Effector memory CD4-positive, alpha-beta T cell (primary cell): Measurements from ENCODE around the gene FOXP2.

Experiments
- DNase-seq, 3 donors: peaks; one replicate each; pipeline ENCODE4 v3.0.0-alpha.2; 2020
- H3K27ac ChIP-seq: 2 replicates; pipeline ENCODE4 v1.7.0; 2013; ENCODE audit warnings: mild to moderate bottlenecking, low read length, moderate library complexity; ENCODE audit not compliant: insufficient read depth, poor library complexity, severe bottlenecking
- H3K27me3 ChIP-seq: replicated peaks from 2 replicates; pipeline ENCODE4 v1.7.0; 2013; ENCODE audit warnings: mild to moderate bottlenecking, low read length; ENCODE audit not compliant: insufficient read depth, control insufficient read depth, poor library complexity, severe bottlenecking
- H3K36me3 ChIP-seq: 2 replicates; pipeline ENCODE4 v1.7.0; 2013; ENCODE audit warnings: mild to moderate bottlenecking, low read length, moderate library complexity; ENCODE audit not compliant: control insufficient read depth, insufficient read depth
- H3K4me1 ChIP-seq: 2 replicates; pipeline ENCODE4 v1.7.0; 2013; ENCODE audit warnings: low read length, mild to moderate bottlenecking; ENCODE audit not compliant: control insufficient read depth, insufficient read depth, poor library complexity, severe bottlenecking
- H3K4me3 ChIP-seq: 2 replicates; pipeline ENCODE4 v1.7.0; 2013; ENCODE audit warnings: low read length, low read depth, mild to moderate bottlenecking; ENCODE audit not compliant: insufficient read depth, poor library complexity, severe bottlenecking
- H3K9me3 ChIP-seq: 2 replicates; pipeline ENCODE4 v1.7.0; 2013; ENCODE audit warnings: mild to moderate bottlenecking, low read length, moderate library complexity; ENCODE audit not compliant: control insufficient read depth

The FOXP2 gene

GRCh38 chr7:114402876-114403635 is 11.6 kb upstream of the FOXP2 start:
- Histone ChIP-seq H3K9me3 (no peaks in the 10 kb centered on the region), H3K4me1 (no peaks in the 10 kb centered on the region), H3K27ac (no peak overlapping the region), H3K4me3 (no peak overlapping the region), H3K36me3 (no peaks in the 10 kb centered on the region), H3K27me3 (no peaks in the 10 kb centered on the region)
- DNase-seq = no peak

GRCh38 chr7:114405427-114405826 is 9.2 kb upstream of the FOXP2 start:
- no peak for DNase-seq
- Histone ChIP-seq H3K4me3 (no peak overlapping the region), H3K36me3 (no peaks in the 10 kb centered on the region)

GRCh38 chr7:114409750-114410149 is 4.9 kb upstream of the FOXP2 start:
- H3K36me3 ChIP-seq = no peaks in the 10 kb centered on the region
- no peaks in the 10 kb centered on the region for H3K9me3 ChIP-seq
- no peak for DNase-seq
- H3K4me1 ChIP-seq = no peaks in the 10 kb centered on the region
- no peak overlapping the region for H3K4me3 ChIP-seq
- no peaks in the 10 kb centered on the region for H3K27me3 ChIP-seq
- no peak overlapping the region for H3K27ac ChIP-seq

More at GRCh38 chr7:114405427-114405826, 9.2 kb upstream of the FOXP2 start:
- H3K27me3 ChIP-seq = no peaks in the 10 kb centered on the region
- no peaks in the 10 kb centered on the region for H3K9me3 ChIP-seq
- H3K4me1 ChIP-seq = no peaks in the 10 kb centered on the region
- no peak overlapping the region for H3K27ac ChIP-seq

- no peak overlapping the region for H3K4me3 ChIP-seq
- no peaks in the 10 kb centered on the region for H3K36me3 ChIP-seq
- H3K27me3 ChIP-seq = no peaks in the 10 kb centered on the region
- H3K9me3 ChIP-seq = no peaks in the 10 kb centered on the region
- H3K27ac ChIP-seq = no peak overlapping the region
- no peak for DNase-seq
- H3K4me1 ChIP-seq = no peaks in the 10 kb centered on the region
Measured at GRCh38 chr7:114412548-114412947, 2.1 kb upstream of the FOXP2 start.

- Histone ChIP-seq H3K4me1 (no peaks in the 10 kb centered on the region), H3K36me3 (no peaks in the 10 kb centered on the region), H3K27ac (no peak overlapping the region), H3K9me3 (no peaks in the 10 kb centered on the region), H3K4me3 (no peak overlapping the region), H3K27me3 (no peaks in the 10 kb centered on the region)
- no peak for DNase-seq
Measured at GRCh38 chr7:114413761-114414155, 857 bp upstream of the FOXP2 start.

- Histone ChIP-seq H3K36me3 (no peaks in the 10 kb centered on the region), H3K27ac (no peak overlapping the region)
Measured at GRCh38 chr7:114415064-114415989, 712 bp downstream of the FOXP2 start.

GRCh38 chr7:114416129-114416990 is 1.7 kb downstream of the FOXP2 start:
- H3K27ac ChIP-seq = no peak overlapping the region
- H3K4me3 ChIP-seq = no peak overlapping the region
- no peaks in the 10 kb centered on the region for H3K36me3 ChIP-seq
- no peak for DNase-seq
- H3K4me1 ChIP-seq = no peaks in the 10 kb centered on the region
- H3K27me3 ChIP-seq = no peaks in the 10 kb centered on the region
- H3K9me3 ChIP-seq = no peaks in the 10 kb centered on the region

More at GRCh38 chr7:114415064-114415989, 712 bp downstream of the FOXP2 start:
- no peaks in the 10 kb centered on the region for H3K4me1 ChIP-seq
- DNase-seq = no peak
- H3K4me3 ChIP-seq = no peak overlapping the region
- H3K27me3 ChIP-seq = no peaks in the 10 kb centered on the region
- H3K9me3 ChIP-seq = no peaks in the 10 kb centered on the region

GRCh38 chr7:114417290-114417689 is 2.7 kb downstream of the FOXP2 start:
- no peak overlapping the region for H3K4me3 ChIP-seq
- no peaks in the 10 kb centered on the region for H3K4me1 ChIP-seq
- H3K27ac ChIP-seq = no peak overlapping the region
- H3K36me3 ChIP-seq = no peaks in the 10 kb centered on the region
- no peaks in the 10 kb centered on the region for H3K27me3 ChIP-seq
- no peaks in the 10 kb centered on the region for H3K9me3 ChIP-seq
- DNase-seq = no peak

GRCh38 chr7:114418117-114418516 is 3.5 kb downstream of the FOXP2 start:
- Histone ChIP-seq H3K27me3 (no peaks in the 10 kb centered on the region), H3K9me3 (no peaks in the 10 kb centered on the region), H3K27ac (no peak overlapping the region), H3K36me3 (no peaks in the 10 kb centered on the region), H3K4me1 (no peaks in the 10 kb centered on the region), H3K4me3 (no peak overlapping the region)
- no peak for DNase-seq
